Bone marrow (tissue), 2 donors: ENCODE data around the gene LOXL4.
A peak's percentile ranks its signal among the peaks of the same experiment; 100 is the strongest.
"Not testable (repeated sequence)": the region's sequence is repeated elsewhere in the genome, so short reads cannot be mapped to it uniquely, and the experiment has no call there.

Experiments used
- DNase-seq, 2 donors: peaks; one replicate each; lab custom pipeline; 2025; lab: John Stamatoyannopoulos, UW

Gene LOXL4

DNA sequence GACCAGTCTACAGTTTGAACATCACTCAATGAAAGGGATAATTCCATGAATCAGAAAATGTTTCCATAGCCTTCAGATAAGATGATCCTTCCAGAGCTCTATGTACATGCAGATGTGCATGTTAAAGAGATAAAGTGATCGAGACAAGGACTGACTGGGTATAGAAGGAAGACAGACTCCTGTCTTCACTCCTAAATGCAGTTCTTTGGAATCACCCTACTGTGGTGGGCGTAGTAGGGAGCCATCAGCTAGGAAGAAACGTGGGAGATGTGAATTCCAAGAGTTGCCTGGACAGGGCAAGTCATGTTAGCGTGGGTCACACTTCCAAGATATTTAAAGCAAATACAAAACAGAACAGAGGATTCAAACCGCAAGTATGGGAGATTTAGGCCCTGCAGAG lies 23.9 kb downstream of the LOXL4 start:
- DNase-seq: no peak

DNA sequence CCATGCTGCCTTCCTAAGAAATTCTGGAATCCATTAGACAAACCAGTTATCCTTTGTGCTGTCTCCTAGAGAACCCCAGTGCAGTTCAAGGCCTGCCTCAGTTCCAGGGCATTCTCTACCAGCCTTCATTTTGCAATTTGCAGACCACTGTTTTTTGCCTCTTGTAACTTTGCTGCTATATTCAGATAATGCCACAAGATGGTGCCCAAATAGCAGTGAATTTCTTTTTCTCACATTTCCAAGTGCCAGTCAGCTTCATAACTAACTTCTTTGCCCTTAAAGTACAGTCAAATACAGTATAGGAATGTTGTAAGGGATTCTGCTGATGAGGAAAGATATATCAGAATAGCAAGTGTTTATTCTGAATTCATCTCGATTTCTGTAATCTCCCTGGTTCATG lies 25.2 kb downstream of the LOXL4 start:
- no peak for DNase-seq

DNA sequence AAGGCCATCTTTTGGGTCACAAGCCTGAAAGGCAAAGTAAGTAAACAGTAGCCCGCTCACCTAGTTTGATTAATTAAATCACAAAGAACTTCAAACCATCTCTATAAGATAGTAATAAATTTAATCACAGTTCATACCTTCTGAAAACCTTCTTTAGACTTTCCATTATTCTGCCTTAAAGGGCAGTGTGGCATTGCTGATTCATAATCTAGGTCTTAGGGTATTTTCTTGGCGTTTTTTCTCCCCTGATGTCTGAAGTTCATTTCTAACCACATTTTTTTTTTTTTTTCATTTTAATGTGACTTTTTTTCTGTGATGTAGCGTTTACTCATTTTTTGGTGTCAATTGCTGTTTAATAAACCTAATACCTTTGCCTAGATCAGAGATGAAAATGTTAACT lies 27.5 kb downstream of the LOXL4 start:
- DNase-seq: no peak

DNA sequence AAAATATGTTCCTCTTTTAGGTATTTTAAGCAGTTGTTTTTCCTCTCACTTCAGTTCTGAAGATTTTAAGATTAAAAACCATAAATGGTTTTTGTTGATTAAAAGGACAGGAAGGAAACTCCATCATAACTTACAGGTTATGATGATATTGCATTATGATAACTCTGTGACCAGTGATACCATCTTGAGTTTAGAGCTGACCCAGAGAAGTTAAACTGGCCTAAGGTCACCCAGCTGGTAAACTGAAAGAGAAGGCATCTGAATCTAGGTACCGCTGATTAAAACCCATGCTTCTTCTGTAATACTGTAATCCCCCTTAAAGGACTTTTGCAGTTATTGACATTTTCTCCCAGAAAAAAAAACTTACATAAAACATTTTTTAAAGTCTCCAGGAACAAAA lies 29.6 kb downstream of the LOXL4 start:
- no peak for DNase-seq

DNA sequence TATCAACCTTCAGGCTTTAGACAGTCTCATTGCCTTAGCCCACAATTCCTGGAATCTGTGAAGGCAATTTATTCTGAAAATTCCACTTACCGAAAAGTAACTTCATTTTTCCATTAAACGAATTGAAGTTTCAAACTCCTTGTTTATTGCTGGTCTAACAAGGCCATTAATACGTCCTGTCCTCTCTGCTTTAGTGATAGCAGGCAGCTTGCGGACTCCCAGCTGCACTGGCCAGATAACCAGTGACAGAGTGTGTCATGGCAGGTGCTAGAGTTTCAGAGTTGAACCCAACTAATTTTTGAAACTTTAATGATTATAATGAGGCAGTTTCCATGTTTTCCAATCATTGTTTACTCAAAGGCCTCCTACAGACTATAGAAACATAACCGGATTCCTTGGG lies 31.1 kb downstream of the LOXL4 start:
- no peak for DNase-seq

DNA sequence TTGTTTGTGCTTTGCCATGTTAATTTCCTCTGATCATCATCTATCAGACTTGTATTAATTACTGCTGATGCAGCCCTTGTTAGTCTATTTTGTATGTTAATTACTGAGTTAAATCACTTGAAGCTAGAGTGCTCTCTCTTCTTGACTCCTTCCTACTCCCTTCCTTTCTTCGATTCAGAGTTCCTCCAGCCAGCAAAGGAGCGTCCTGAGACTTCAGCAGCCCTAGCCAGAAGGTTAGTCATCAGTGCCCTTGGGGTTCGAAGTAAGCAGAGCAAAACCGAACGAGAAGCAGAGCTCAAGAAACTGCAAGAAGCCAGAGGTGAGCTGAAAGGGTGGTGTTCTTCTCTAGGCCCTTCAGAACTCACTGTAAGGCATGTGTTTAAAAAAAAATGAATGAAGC lies 32.1 kb downstream of the LOXL4 start:
- DNase-seq: no peak

DNA sequence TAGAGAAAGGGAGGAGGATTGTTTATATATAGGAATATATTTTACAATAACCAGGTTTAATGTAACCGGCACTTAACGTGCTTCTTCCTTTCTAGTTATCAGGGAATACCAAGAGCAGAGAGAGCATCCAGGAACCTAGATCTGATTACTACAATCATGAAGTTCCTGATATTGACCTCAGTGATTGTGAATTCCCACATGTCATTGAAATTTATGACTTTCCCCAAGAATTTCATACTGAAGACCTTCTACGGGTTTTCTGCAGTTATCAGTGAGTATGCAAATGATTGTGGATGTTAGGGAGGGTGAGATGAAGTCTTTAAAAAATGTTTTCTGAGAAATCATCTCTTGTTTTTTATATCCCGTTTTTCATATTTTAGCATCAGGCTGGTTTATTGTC lies 36.6 kb downstream of the LOXL4 start:
- no peak for DNase-seq

DNA sequence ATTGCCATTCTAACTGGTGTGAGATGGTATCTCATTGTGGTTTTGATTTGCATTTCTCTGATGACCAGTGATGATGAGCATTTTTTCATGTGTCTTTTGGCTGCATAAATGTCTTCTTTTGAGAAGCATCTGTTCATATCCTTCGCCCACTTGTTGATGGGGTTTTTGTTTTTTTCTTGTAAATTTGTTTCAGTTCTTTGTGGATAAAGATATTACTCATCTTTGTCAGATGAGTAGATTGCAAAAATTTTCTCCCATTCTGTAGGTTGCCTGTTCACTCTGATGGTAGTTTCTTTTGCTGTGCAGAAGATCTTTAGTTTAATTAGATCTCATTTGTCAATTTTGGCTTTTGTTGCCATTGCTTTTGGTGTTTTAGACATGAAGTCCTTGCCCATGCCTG lies 39.7 kb downstream of the LOXL4 start:
- DNase-seq: not testable (repeated sequence)

DNA sequence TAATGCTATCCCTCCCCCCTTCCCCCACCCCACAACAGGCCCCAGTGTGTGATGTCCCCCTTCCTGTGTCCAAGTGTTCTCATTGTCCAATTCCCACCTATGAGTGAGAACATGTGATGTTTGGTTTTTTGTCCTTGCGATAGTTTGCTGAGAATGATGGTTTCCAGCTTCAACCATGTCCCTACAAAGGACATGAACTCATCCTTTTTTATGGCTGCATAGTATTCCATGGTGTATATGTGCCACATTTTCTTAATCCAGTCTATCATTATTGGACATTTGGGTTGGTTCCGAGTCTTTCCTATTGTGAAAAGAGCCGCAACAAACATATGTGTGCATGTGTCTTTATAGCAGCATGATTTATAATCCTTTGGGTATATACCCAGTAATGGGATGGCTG lies 40.3 kb downstream of the LOXL4 start:
- DNase-seq: not testable (repeated sequence)

DNA sequence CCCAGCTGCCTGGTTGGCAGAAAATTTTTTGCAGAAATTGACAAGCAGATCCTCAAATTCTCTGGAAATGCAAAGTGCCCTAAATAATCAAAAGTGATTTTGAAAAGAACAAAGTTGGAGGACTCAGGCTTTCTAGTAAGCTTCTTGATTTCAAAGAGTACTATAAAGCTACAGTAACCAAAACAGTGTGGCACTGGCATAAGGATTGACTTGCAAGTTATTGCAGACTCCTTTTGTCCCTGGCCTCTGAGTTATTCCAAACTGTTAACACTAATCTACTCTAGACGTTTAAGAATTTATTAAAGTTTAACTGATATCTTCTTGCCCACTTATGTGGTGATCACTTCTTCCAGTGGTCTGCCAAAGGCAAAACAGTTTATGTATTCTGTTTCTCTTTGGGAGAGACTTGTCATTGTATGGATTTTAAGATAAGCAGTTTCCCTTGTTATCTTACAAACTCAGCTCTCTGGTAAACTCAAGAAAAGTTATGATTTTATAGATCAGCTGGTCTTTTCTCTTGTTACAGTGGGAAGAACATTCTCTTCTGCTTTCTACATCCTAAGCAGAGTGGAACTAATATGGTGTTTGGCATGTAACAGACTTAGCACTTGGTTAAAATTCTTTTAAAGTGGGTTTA lies 41.4 kb downstream of the LOXL4 start:
- DNase-seq: no peak

DNA sequence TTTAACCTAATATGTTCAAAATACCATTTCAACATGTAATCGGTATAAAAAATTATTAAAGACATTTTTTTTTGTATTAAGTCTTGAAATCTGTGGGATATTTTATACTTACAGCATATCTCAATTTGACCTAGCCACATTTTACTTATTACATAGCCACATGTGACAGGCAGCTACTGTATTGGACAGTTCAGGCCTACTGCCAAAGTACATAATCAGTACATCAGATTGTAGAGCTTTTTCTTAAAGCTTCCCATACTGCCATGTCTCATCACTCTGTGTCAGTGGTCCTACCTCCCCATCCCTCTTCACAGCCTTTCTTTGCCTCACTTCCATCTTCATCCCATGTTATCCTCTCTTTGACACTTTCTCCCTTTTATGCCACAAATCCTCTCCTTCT lies 43.0 kb downstream of the LOXL4 start:
- no peak for DNase-seq

DNA sequence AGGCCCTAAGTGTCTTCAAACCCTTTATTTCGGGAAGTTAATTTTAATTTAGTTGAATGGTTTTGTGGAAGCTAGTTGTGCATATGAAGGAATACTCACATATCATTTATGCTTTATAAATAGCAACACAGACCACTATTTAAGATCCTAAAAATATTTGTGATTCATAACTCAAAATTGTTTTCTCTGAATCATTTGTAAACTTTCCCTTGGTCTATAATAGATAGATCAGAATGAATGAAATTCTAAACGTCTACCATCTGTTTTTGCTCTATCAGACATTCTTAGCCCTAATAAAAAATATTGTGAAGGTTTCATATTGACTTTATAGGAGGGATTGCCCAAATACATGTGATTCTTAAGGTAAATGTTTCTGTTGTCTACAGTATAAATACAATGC lies 43.5 kb downstream of the LOXL4 start:
- DNase-seq: no peak

DNA sequence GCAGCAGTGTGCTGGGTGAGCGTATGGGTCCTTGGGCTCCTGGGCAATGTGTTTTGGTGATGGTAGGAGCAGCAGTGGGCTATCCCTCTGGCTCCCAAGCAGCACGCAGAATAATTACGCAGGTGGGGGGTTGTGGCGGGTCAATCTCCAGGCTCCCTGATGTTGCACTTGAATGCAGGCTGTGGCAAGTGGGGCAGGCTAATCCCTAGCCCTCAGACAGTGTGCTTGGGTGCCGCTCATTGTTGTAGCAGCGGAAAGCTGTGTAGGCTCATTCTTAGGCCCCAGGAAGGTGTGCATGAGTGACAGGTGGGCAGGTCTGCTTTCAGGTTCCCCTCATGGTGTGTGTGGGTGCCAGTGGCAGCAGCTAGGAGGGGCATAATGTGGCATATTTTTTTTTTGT lies 44.1 kb downstream of the LOXL4 start:
- DNase-seq: no peak

DNA sequence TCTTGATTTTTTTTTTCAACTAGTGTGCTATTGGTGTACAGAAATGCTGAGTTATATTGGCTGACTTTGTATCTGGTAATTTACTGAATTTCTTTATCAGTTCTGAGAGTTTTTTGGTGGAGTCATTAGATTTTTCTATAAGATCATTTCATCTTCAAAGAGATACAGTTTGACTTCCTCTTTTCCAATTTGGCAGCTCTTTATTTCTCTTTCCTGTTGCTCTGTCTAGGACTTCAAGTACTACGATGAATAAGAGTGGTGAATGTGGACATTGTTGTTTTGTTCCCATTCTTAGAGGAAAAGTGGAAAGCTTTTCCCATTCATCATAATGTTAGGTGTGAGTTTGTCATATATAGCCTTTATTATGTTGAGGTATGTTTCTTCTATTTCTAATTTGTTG lies 50.2 kb downstream of the LOXL4 start:
- DNase-seq: peak in 1 of 2 donors; percentile 28

DNA sequence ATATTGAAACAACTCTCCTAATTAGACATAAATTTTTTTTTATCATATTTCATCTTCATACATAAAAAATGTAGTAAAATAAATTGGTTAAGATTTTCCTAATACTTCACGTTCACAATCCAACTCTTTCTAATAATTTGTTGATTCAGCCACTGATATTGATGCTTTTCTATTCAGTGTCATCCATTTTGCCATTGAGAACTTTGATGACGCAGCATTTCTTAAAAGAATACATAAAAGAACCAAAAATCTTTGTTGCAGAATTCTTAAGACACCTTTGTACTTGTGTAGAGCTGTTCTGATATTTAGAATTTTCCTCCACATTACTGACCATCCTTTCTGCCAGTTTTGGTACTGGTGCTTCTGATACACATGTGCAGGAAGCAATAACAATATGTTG lies 52.6 kb downstream of the LOXL4 start:
- DNase-seq: no peak

DNA sequence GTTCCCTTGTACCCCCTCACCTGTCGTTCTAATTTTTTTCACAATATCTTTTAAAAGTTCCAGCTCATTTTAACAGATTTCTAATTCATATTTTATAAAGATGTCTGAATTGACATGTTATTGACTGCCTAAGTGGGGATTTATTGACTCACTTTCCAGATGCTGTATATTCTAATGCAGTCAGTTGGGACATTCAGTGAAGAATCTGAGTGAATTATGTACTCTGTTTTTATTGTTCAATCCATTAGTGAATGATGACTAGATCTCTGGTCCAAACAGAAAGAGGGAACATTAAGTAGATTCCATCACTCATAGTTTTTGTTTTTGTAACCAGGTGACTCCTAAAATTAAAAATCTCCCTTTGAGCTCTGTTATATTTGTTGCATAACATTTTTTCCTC lies 54.3 kb downstream of the LOXL4 start:
- DNase-seq: no peak

DNA sequence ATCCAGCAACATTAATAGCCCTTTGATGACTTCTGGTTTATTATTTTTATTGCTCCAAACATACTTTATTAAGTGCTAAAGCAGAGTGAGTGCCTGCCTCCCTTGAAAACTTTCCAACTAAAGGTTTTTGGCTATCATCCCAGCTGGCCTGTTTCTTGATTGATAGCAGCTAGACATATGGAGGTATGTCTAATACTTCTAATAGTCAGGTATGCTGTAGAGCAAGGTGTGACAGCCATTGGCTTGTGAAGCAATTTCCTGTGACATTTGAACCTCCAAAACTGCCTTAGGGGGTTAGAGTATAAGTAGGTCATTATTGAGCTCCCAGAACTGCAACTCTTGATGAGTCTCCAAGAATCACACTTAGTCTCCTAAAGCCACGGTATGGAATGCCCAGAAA lies 55.8 kb downstream of the LOXL4 start:
- DNase-seq: no peak

DNA sequence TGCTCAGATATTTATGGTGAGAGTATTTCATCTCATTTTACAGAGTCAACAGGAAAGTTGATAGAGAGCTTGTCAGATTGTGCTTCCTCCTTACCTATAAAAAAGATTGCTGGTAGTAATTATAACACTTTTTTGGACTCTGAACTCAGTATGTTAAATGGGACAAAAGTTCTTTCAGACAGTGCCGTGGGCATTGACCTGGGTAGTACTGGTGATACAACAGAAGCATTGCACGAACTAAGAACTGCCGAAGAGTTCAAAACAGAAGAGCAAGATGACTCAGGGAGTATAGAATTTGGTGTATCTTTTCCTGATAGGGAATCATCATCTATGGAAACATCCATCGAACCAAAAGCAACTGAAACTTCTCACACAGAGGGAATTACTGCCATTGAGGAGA lies 58.6 kb downstream of the LOXL4 start:
- no peak for DNase-seq

DNA sequence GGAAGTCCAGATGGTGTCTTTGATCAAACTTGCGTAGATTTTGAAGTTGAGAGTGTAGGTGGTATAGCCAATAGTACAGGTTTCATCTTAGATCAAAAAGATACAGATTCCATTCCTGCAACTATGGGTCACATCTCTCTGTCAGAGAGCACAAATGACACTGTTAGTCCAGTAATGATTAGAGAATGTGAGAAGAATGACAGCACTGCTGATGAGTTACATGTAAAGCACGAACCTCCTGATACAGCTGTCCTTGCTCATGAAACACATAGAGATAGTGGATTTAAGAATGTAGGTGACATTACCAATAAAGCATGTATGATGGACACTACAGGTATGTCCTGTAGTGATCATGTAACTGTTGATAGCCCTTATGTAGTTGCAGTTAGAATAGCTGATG lies 59.1 kb downstream of the LOXL4 start:
- no peak for DNase-seq

DNA sequence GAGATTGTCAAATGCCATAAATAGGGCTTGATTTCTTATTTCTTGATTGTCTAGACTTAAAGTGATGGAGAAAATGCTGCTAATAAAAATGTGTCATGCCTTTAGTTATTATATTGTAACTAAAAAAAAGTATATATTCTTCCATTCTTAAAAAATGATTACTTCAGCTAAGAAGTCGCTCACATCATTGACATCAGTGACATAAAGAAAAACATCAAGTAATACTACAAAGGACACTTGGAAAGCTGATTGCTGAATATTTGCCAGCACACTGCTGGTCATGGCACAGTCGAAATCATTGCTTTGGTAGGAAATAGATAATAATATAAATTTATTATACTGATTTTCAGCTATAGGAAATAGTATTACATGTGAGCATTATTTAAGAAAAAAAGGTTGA lies 62.6 kb downstream of the LOXL4 start:
- no peak for DNase-seq

DNA sequence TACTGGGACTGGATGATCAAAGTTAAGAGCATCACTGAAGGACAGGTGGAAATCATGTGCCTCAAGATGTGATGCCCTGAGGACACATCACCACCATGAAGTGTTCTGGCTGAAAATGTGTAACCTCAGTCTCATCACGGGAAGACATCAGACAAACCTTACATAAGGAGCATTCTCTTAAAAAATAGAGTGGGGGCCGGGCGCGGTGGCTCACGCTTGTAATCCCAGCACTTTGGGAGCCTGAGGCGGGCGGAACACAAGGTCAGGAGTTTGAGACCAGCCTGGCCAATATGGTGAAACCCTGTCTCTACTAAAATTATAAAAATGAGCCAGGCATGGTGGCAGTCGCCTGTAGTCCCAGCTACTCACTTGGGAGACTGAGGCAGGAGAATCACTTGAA lies 65.6 kb downstream of the LOXL4 start:
- no peak for DNase-seq

DNA sequence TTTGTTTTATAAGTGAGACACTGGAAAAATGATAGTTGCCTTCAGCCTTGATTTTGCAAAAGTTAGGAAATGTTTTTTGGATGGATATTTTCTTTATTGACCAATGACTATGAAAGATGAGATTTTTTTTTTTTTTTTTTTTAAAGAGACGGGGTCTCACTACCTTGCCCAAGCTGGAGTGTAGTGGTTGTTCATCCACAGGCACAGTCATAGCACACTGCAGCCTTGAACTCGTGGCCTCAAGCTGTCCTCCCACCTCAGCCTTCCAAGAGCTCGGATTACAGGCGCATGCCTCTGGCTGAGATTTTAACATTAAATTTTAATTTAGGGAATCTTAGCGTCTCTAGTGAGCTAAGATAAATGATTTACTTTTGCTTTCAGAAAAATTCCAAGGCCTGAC lies 66.2 kb downstream of the LOXL4 start:
- DNase-seq: no peak
